Neural cell (in vitro differentiated cells): ENCODE measurements around the gene TCP10L. TPM values are rescaled to one million over a fixed set of nuclear protein-coding genes. Genes with fewer than 3 reads are reported as not detected.
A peak's percentile ranks its signal among the peaks of the same experiment; 100 is the strongest.

Experiments used
- H2AFZ ChIP-seq: fragments of 200-600, 300-800 bp; sonication (generic), shearing (Covaris generic); 2 replicates; pipeline ENCODE4 v1.6.0; 2014; ENCODE audit warnings: low read depth, mild to moderate bottlenecking, antibody characterized with exemption, low read length, moderate library complexity
- H3F3A ChIP-seq: fragments of 200-600 bp; shearing (Covaris generic); 2 replicates; pipeline ENCODE4 v1.6.1; 2016; ENCODE audit warnings: mild to moderate bottlenecking, moderate library complexity, mixed read lengths, antibody characterized with exemption, low read length; ENCODE audit not compliant: insufficient read depth, poor library complexity, severe bottlenecking
- H3K27ac ChIP-seq: fragments of 200-600, 300-800 bp; sonication (generic), shearing (Covaris generic); 2 replicates; pipeline ENCODE4 v1.5.1; 2014; ENCODE audit warnings: mild to moderate bottlenecking, low read length, moderate library complexity
- H3K27me3 ChIP-seq: fragments of 300-800, 200-600 bp; sonication (generic), shearing (Covaris generic); 2 replicates; pipeline ENCODE4 v1.6.0; 2014; ENCODE audit warnings: mild to moderate bottlenecking, low read depth, low read length, moderate library complexity; ENCODE audit not compliant: insufficient read depth
- H3K36me3 ChIP-seq: fragments of 300-800, 200-600 bp; sonication (generic), shearing (Covaris generic); 2 replicates; pipeline ENCODE4 v1.5.1; 2014; ENCODE audit warnings: mild to moderate bottlenecking, antibody characterized with exemption, low read length, moderate library complexity; ENCODE audit not compliant: insufficient read depth
- H3K4me2 ChIP-seq: fragments of 300-800, 200-600 bp; sonication (generic), shearing (Covaris generic); 2 replicates; pipeline ENCODE4 v1.6.0; 2014; ENCODE audit warnings: mild to moderate bottlenecking, low read length
- H3K4me3 ChIP-seq: fragments of 300-800, 200-600 bp; sonication (generic), shearing (Covaris generic); 2 replicates; pipeline ENCODE4 v1.5.1; 2014; ENCODE audit warnings: mild to moderate bottlenecking, low read length, moderate library complexity
- H3K79me2 ChIP-seq: fragments of 200-600 bp; shearing (Covaris generic); replicated peaks from 2 replicates; pipeline ENCODE4 v1.6.0; 2014; ENCODE audit warnings: mild to moderate bottlenecking, low read length, moderate library complexity; ENCODE audit not compliant: insufficient read depth
- H3K9ac ChIP-seq: fragments of 300-800, 200-600 bp; sonication (generic), shearing (Covaris generic); 2 replicates; pipeline ENCODE4 v1.6.1; 2016; ENCODE audit warnings: mild to moderate bottlenecking, low read length, mixed read lengths
- H3K9me2 ChIP-seq: fragments of 200-600 bp; shearing (Covaris generic); 2 replicates; pipeline ENCODE4 v1.6.1; 2016; ENCODE audit warnings: mild to moderate bottlenecking, low read length, mixed read lengths; ENCODE audit not compliant: insufficient read depth
- H3K9me3 ChIP-seq: fragments of 200-600, 300-800 bp; sonication (generic), shearing (Covaris generic); 2 replicates; pipeline ENCODE4 v1.6.1; 2016; ENCODE audit warnings: mild to moderate bottlenecking, mixed run types, low read length, moderate library complexity, mixed read lengths
- H4K20me1 ChIP-seq: fragments of 200-600 bp; shearing (Covaris generic); 2 replicates; pipeline ENCODE4 v1.6.1; 2016; ENCODE audit warnings: mild to moderate bottlenecking, mixed run types; ENCODE audit not compliant: insufficient read depth
- CTCF ChIP-seq: fragments of 450-650 bp; IDR thresholded peaks from 2 replicates; pipeline ENCODE4 v1.5.1; 2014; ENCODE audit warnings: antibody characterized with exemption, mild to moderate bottlenecking, moderate library complexity; ENCODE audit not compliant: poor library complexity, severe bottlenecking
- EP300 ChIP-seq: fragments of 450-650 bp; conservative IDR thresholded peaks from 2 replicates; pipeline ENCODE4 v1.6.1; 2014; ENCODE audit warnings: antibody characterized with exemption, mild to moderate bottlenecking, moderate library complexity; ENCODE audit not compliant: poor library complexity, severe bottlenecking
- EZH2 ChIP-seq: fragments of 200-600, 300-800 bp; shearing (Covaris generic), sonication (generic); IDR thresholded peaks from 2 replicates; pipeline ENCODE4 v1.6.1; 2014; ENCODE audit warnings: antibody characterized with exemption, low read length, borderline replicate concordance, mild to moderate bottlenecking; ENCODE audit not compliant: insufficient read depth, poor library complexity, severe bottlenecking
- MXI1 ChIP-seq: fragments of 450-650 bp; conservative IDR thresholded peaks from 2 replicates; pipeline ENCODE4 v1.6.1; 2014; ENCODE audit warnings: antibody characterized with exemption, mild to moderate bottlenecking; ENCODE audit not compliant: poor library complexity, severe bottlenecking
- POLR2AphosphoS5 ChIP-seq: IDR thresholded peaks from 2 replicates; pipeline ENCODE4 v1.6.1; 2012
- RAD21 ChIP-seq: fragments of 450-650 bp; conservative IDR thresholded peaks from 2 replicates; pipeline ENCODE4 v1.6.1; 2014; ENCODE audit warnings: antibody characterized with exemption, mild to moderate bottlenecking, moderate library complexity
- REST ChIP-seq: IDR thresholded peaks from 2 replicates; pipeline ENCODE4 v1.6.1; 2012; ENCODE audit warnings: borderline replicate concordance
- SMC3 ChIP-seq: fragments of 450-650 bp; conservative IDR thresholded peaks from 2 replicates; pipeline ENCODE4 v1.6.1; 2014; ENCODE audit warnings: antibody characterized with exemption, mild to moderate bottlenecking, moderate library complexity; ENCODE audit not compliant: poor library complexity
- TAF1 ChIP-seq: IDR thresholded peaks from 2 replicates; pipeline ENCODE4 v1.6.1; 2012; ENCODE audit warnings: low read depth
- polyA plus RNA-seq: library from polyadenylated mRNA; depleted of rRNA; stranded (reverse); fragments of >200 nt; gene quantifications from 2 replicates; pipeline ENCODE4 v1.2.3, GENCODE V29; 2014

The TCP10L gene
- polyA plus RNA-seq, 1 donor from 2014 or later = 1.7 TPM

- H3K27ac ChIP-seq = no peak overlapping the region
- peak overlapping the region; percentile 70 for H3K4me3 ChIP-seq
Observed at GRCh38 chr21:32569261-32570230, 15.8 kb downstream of the TCP10L start.

More at GRCh38 chr21:32569261-32570230, 15.8 kb downstream of the TCP10L start:
- TF ChIP-seq POLR2AphosphoS5 (no peak), EZH2 (no peak), TAF1 (no peak), RAD21 (peak; percentile 60), EP300 (no peak), REST (no peak), SMC3 (peak; percentile 66), CTCF (peak; percentile 83), MXI1 (no peak)
- H3K27me3 ChIP-seq = no peaks in the 10 kb centered on the region
- H2AFZ ChIP-seq = no peak overlapping the region
- H3K36me3 ChIP-seq = no peaks in the 10 kb centered on the region
- no peaks in the 10 kb centered on the region for H3K79me2 ChIP-seq
- no peaks in the 10 kb centered on the region for H3F3A ChIP-seq
- H3K9me2 ChIP-seq = no peaks in the 10 kb centered on the region
- H3K9me3 ChIP-seq = no peaks in the 10 kb centered on the region
- no peak overlapping the region for H3K4me2 ChIP-seq
- no peaks in the 10 kb centered on the region for H4K20me1 ChIP-seq
- peak overlapping the region; percentile 39 for H3K9ac ChIP-seq
